Measurements from ENCODE around the gene SNRNP25.

Gene SNRNP25

GRCh38 chr16:104928-105327 is 51.3 kb downstream of the SNRNP25 start:
- DNase-seq, result no peak

GRCh38 chr16:105521-105920 is 51.9 kb downstream of the SNRNP25 start:
- DNase-seq, result no peak

- peak; percentile 74 for DNase-seq
Measured at GRCh38 chr16:106623-107324, 53.1 kb downstream of the SNRNP25 start.

Measured in amniotic stem cell (primary cell).